WI38 (cell line): ENCODE results near the gene ITPKB.

ENCODE experiments used
- H3K4me3 ChIP-seq: 2 replicates; pipeline ENCODE4 v1.5.1; 2011; ENCODE audit warnings: low read depth, mild to moderate bottlenecking, control low read depth, low read length
- TF ChIP-seq, protein P1 (sequence below): IDR thresholded peaks from 2 replicates; pipeline ENCODE4 v1.5.1; 2012; ENCODE audit warnings: low read depth, mild to moderate bottlenecking, control low read depth, low read length

Gene ITPKB

DNA sequence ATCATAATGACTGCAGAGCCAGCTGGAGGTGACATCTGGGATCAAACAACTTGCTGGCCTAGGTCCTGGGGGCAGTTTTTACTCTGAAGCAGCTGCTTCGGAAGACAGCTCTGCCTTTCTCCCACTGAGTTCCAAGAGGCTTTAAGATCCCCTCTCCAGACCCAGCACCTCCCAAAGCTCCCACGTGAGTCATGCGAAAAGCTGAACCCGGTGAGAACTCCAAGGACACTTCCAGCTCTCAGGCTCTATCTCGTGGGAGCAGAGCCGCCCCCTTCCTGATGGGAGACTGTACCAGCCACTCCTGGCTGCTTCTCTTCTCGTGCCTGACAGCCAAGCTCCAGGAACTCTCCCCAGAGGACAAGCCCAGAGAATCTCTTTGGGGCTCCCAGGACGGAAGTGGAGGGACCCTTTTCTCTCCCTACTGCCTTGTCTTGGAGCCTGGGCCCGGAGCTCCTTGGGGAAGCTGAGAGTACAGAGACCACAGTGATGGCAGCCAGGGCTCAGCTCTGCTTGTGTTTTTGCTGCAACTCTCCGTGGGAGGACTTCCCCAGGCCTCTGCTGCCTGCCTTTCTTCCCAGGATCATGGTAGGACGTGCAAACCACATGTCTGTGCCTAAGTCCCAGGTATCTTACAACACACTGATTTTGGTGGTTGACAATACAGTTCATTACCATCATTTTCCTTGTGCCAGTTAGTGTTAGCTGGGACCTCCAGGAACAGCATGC is 149.9 kb downstream of the ITPKB start:
- TF ChIP-seq, protein P1, sequence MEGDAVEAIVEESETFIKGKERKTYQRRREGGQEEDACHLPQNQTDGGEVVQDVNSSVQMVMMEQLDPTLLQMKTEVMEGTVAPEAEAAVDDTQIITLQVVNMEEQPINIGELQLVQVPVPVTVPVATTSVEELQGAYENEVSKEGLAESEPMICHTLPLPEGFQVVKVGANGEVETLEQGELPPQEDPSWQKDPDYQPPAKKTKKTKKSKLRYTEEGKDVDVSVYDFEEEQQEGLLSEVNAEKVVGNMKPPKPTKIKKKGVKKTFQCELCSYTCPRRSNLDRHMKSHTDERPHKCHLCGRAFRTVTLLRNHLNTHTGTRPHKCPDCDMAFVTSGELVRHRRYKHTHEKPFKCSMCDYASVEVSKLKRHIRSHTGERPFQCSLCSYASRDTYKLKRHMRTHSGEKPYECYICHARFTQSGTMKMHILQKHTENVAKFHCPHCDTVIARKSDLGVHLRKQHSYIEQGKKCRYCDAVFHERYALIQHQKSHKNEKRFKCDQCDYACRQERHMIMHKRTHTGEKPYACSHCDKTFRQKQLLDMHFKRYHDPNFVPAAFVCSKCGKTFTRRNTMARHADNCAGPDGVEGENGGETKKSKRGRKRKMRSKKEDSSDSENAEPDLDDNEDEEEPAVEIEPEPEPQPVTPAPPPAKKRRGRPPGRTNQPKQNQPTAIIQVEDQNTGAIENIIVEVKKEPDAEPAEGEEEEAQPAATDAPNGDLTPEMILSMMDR = no peak
- H3K4me3 ChIP-seq = no peak overlapping the region

DNA sequence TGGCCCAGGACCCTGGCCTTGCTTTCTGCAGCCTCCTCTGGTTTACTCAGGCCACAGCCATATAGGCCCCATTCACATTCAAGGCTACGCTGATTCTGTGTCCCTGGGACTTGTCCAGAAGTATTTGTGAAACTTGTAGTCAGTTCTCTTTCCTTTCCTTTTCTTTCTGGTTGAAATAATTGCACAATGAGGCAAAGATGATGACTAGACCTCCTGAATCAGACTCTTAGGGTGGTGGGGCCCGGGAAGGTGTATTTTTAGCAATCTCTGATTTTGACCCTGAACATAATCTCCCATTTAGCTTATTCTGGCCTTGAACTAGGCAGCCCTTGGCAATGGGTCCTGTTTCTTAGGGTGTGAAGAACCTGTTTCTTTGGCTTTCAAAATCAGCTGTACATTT is 150.6 kb downstream of the ITPKB start:
- H3K4me3 ChIP-seq = no peak overlapping the region
- TF ChIP-seq, protein P1 = no peak

DNA sequence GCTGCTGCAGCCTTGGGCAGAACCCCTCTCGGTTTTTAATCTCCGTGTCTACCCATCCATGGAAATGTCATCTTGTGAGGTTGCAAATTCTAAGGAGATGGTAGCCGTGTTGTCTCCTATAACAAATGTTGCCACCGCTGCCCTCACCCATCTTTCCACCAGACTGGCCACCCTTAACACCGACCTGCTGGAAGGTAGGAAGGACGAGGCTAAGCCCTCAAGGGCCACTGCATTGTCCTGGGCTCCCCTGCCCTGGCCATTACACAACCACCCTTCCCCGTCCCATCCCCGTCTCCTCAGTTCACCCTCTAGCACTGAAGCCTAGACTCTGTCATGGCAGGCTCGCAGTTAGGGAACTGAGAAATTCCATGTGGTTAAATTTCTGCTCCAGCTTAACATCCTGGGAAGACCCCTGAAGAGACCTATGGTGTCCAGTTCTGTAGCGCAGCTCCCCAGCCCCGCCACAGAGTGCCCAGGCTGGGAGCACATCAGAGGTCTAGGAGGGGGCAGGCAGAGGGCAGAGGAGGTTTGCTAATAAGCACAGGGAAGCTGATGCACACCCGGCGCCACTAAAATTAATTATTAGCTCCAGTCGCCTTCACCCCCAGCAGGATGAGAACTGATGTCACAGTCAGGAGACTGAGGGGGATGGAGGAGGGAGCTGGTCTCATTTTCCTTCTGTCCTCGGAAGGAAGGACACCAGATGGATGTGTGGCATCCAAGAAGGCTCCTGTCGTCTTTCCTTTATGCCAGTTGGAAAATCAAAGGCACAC is 152.2 kb downstream of the ITPKB start:
- H3K4me3 ChIP-seq = no peak overlapping the region
- TF ChIP-seq, protein P1 = no peak

DNA sequence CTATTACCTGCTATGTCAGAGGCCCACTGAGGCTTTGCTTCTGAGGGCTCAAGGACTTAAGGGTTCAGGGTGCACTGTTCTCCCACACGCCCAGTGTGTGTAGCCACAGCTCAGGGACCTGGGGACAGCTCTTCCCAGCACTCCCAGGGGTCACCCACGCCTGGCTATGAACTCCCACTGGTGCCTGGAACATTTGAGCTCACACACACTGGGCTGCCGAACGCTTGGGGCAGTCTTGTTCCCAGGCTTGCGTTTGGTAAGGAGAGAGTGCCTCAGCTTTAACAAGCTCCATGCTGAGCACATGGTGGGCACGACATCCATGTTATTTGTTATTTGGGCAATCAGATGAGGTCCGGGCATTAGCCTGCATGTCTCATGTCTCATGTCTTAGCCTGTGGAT is 153.0 kb downstream of the ITPKB start:
- TF ChIP-seq, protein P1 = no peak
- no peak overlapping the region for H3K4me3 ChIP-seq

DNA sequence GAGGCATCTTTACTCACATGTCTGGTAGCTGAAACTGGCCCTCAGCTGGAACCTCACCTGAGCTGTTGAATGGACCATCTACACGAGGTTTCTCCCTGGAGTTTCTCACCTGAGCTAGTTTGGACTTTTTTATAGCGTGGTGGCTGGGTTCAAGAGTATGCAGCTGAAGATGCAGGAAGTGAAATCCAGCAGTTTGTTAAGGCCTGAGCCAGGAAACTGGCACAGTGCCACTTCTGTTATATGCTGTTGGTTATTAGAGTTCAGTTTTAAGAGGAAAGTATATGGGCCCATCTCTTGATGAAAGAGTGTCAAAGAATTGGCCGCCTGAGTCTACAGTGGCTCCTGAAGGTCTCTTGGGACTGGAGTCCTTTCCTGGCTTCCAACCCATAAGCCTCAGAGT is 154.9 kb downstream of the ITPKB start:
- TF ChIP-seq, protein P1 = no peak
- no peak overlapping the region for H3K4me3 ChIP-seq

DNA sequence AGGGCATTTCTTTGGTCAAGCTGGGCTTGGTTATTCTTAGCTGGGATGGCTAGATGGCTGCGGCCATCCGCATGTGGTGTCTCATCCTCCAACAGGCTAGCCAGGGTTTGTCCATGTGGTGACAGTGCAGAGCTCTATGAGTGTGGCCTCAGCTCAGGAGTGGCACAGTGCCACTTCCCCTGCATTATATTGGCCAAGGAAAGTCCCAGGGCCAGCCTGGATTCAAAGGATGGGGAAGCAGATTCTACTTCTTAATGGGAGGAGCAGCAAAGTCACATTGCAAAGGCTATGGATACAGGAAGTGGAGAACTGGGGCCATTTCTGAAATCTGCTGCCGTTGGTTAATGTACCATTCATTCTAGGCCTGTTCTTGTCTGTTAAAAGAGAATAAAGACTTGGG is 156.1 kb downstream of the ITPKB start:
- no peak overlapping the region for H3K4me3 ChIP-seq
- TF ChIP-seq, protein P1 = no peak
